ENCODE results near the gene CD99. TPM values are rescaled to one million over a fixed set of nuclear protein-coding genes. Genes with fewer than 3 reads are reported as not detected.

The CD99 gene
- total and polyA plus RNA-seq, 2 donors (not counting 1 experiment from before 2014, with no cell fraction given): 70.7 to 133 TPM

GRCh38 chrX:2711441-2711840 lies 20.3 kb downstream of the CD99 start:
- H3K27ac ChIP-seq (ENCODE audit: low read length in 2 of 2): no peak overlapping the region
- H3K27me3 ChIP-seq (replicated peaks in 1 of 4; ENCODE audit: control extremely low read depth in 1 of 4, control insufficient read depth in 3 of 4, insufficient read depth in 4 of 4, low read length in 3 of 4): no peaks in the 10 kb centered on the region
- ChIA-PET POLR2A (no interaction called here), CTCF (no interaction called here)
- no peaks in the 10 kb centered on the region for H3K9me3 ChIP-seq (ENCODE audit: control extremely low read depth in 1 of 3, control insufficient read depth in 2 of 3, insufficient read depth in 1 of 3, low read length in 2 of 3)
- H3K4me3 Mint-ChIP-seq: no peak overlapping the region
- peaks cover 0 to 32% of the 10 kb centered on the region in 2 experiments for H3K36me3 ChIP-seq (replicated peaks in 1 of 2; ENCODE audit: control extremely low read depth in 1 of 2, control insufficient read depth in 1 of 2, extremely low read depth in 1 of 2, insufficient read depth in 2 of 2, low read length in 1 of 2)
- WGBS (ENCODE audit: insufficient coverage): 100% methylated on average over 1 of the region's 2 CpGs
- peaks cover 56% of the 10 kb centered on the region for H3K79me2 ChIP-seq (ENCODE audit: control insufficient read depth, insufficient read depth, low read length)
- no peaks in the 10 kb centered on the region for H3K9me3 Mint-ChIP-seq (ENCODE audit: insufficient read depth)
- no peak overlapping the region for H3K4me3 ChIP-seq (ENCODE audit: control extremely low read depth in 1 of 5, extremely low read depth in 1 of 5, insufficient read depth in 1 of 5, low read depth in 2 of 5, low read length in 4 of 5)
- peaks cover 51 to 53% of the 10 kb centered on the region in 2 donors for H3K4me1 ChIP-seq (ENCODE audit: control insufficient read depth in 2 of 2, insufficient read depth in 2 of 2, low read length in 2 of 2)
- intact Hi-C loops (cut with micrococcal nuclease): no loop called here
- no peak for ATAC-seq (ENCODE audit: low read depth)
- DNase-seq: no peak
- no peak for TF ChIP-seq EZH2 (IDR thresholded peaks at IDR 0.05; ENCODE audit: borderline replicate concordance, insufficient read depth, low read depth, low read length, poor library complexity, severe bottlenecking)
- no peak overlapping the region for H3K4me2 ChIP-seq (replicated peaks; ENCODE audit: low read depth, low read length, poor library complexity, severe bottlenecking)
- no peak overlapping the region for H2AFZ ChIP-seq (ENCODE audit: insufficient read depth, low read depth, low read length, poor library complexity, severe bottlenecking)
- peaks cover 53% of the 10 kb centered on the region for H3K4me1 Mint-ChIP-seq
- H3K9ac ChIP-seq (ENCODE audit: low read length): no peak overlapping the region
- H4K20me1 ChIP-seq (ENCODE audit: control insufficient read depth, insufficient read depth, low read length, poor library complexity, severe bottlenecking): peaks cover 64% of the 10 kb centered on the region
- no peaks in the 10 kb centered on the region for H3K27me3 Mint-ChIP-seq
- H3K27ac Mint-ChIP-seq: no peak overlapping the region

GRCh38 chrX:2712428-2712827 lies 21.3 kb downstream of the CD99 start:
- Mint-ChIP-seq H3K27me3 (no peaks in the 10 kb centered on the region), H3K4me3 (no peak overlapping the region), H3K4me1 (peaks cover 44% of the 10 kb centered on the region), H3K9me3 (ENCODE audit: insufficient read depth) (no peaks in the 10 kb centered on the region), H3K27ac (no peak overlapping the region)
- H4K20me1 ChIP-seq (ENCODE audit: control insufficient read depth, insufficient read depth, low read length, poor library complexity, severe bottlenecking): peaks cover 55% of the 10 kb centered on the region
- ATAC-seq (ENCODE audit: low read depth) (no peak), DNase-seq (no peak)
- H3K4me3 ChIP-seq (ENCODE audit: control extremely low read depth in 1 of 5, extremely low read depth in 1 of 5, insufficient read depth in 1 of 5, low read depth in 2 of 5, low read length in 4 of 5): no peak overlapping the region
- no peaks in the 10 kb centered on the region for H3K27me3 ChIP-seq (replicated peaks in 1 of 4; ENCODE audit: control extremely low read depth in 1 of 4, control insufficient read depth in 3 of 4, insufficient read depth in 4 of 4, low read length in 3 of 4)
- peaks cover 42 to 43% of the 10 kb centered on the region in 2 donors for H3K4me1 ChIP-seq (ENCODE audit: control insufficient read depth in 2 of 2, insufficient read depth in 2 of 2, low read length in 2 of 2)
- H3K9me3 ChIP-seq (ENCODE audit: control extremely low read depth in 1 of 3, control insufficient read depth in 2 of 3, insufficient read depth in 1 of 3, low read length in 2 of 3): no peaks in the 10 kb centered on the region
- no peak overlapping the region for H3K27ac ChIP-seq (ENCODE audit: low read length in 2 of 2)
- 97% methylated on average over 9 of the region's 9 CpGs for WGBS (ENCODE audit: insufficient coverage)
- no peak overlapping the region for H3K4me2 ChIP-seq (replicated peaks; ENCODE audit: low read depth, low read length, poor library complexity, severe bottlenecking)
- H2AFZ ChIP-seq (ENCODE audit: insufficient read depth, low read depth, low read length, poor library complexity, severe bottlenecking): no peak overlapping the region
- peaks cover 0 to 38% of the 10 kb centered on the region in 2 experiments for H3K36me3 ChIP-seq (replicated peaks in 1 of 2; ENCODE audit: control extremely low read depth in 1 of 2, control insufficient read depth in 1 of 2, extremely low read depth in 1 of 2, insufficient read depth in 2 of 2, low read length in 1 of 2)
- CTCF ChIA-PET: no interaction called here
- TF ChIP-seq CTCF (IDR thresholded peaks at IDR 0.05) (no peak), EZH2 (IDR thresholded peaks at IDR 0.05; ENCODE audit: borderline replicate concordance, insufficient read depth, low read depth, low read length, poor library complexity, severe bottlenecking) (no peak)
- H3K9ac ChIP-seq (ENCODE audit: low read length): no peak overlapping the region
- intact Hi-C loops (cut with micrococcal nuclease): no loop called here
- POLR2A ChIA-PET: no interaction called here
- H3K79me2 ChIP-seq (ENCODE audit: control insufficient read depth, insufficient read depth, low read length): peaks cover 60% of the 10 kb centered on the region

All from B cell (primary cell).